HL-60 (cell line): ENCODE data around the gene WDR93.

ENCODE experiments used
- DNase-seq, 2 experiments: peaks; one replicate each; pipeline ENCODE4 v3.0.0-alpha.2; 2010 to 2020; ENCODE audit warnings: low read depth in 1 of 2, low spot score in 1 of 2
- H3K27ac ChIP-seq: fragments of 250-450 bp; sonication (Bioruptor Pico); replicated peaks from 2 replicates; pipeline ENCODE4 v1.5.1; 2020; ENCODE audit warnings: mild to moderate bottlenecking, moderate library complexity
- H3K27me3 ChIP-seq: fragments of 250-450 bp; sonication (Bioruptor Pico); 2 replicates; pipeline ENCODE4 v1.5.1; 2021; ENCODE audit warnings: mild to moderate bottlenecking, moderate library complexity; ENCODE audit not compliant: insufficient read depth, poor library complexity, severe bottlenecking
- H3K4me3 ChIP-seq: replicated peaks from 2 replicates; pipeline ENCODE4 v1.5.1; 2011; ENCODE audit warnings: mild to moderate bottlenecking, control low read depth, low read length; ENCODE audit not compliant: insufficient read depth
- GABPA ChIP-seq: IDR thresholded peaks from 2 replicates; pipeline ENCODE4 v1.6.1; 2012; ENCODE audit warnings: low read depth
- POLR2AphosphoS5 ChIP-seq: IDR thresholded peaks from 2 replicates; pipeline ENCODE4 v1.6.1; 2012; ENCODE audit warnings: low read depth
- SPI1 ChIP-seq: IDR thresholded peaks from 2 replicates; pipeline ENCODE4 v1.6.1; 2012; ENCODE audit warnings: low read depth, mild to moderate bottlenecking, borderline replicate concordance
- TF ChIP-seq, protein P1 (sequence below): IDR thresholded peaks from one replicate; pipeline ENCODE4 v1.5.1; 2011; ENCODE audit warnings: low read length, control low read depth, inconsistent platforms; ENCODE audit not compliant: insufficient read depth
- TF ChIP-seq, protein P2 (sequence below): IDR thresholded peaks from 2 replicates; pipeline ENCODE4 v1.6.1; 2012; ENCODE audit warnings: low read depth; ENCODE audit not compliant: insufficient replicate concordance

The WDR93 gene

DNA sequence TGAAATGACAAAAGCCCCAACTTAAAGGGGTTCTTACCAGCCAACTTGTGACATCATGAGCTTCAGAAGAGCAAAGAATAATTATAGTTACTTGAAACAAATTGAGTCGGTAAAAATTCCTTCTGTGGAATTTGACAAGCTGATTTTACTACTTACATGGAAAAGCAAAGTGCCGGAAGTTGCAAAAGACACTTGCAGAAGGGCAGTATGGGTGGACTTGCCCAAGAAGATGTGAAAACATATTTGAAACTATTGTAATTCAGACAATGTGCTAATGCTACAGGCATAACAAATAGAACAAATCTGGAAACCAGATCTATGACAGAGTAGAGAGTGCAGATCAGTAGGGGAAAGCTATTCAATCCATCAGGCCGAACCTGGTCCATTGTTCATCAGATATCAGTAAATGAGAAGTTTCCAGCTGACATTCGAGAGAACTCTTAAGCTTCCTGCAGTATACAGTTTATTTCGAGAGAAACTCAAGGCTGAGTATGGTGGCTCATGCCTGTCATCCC, 32.9 kb upstream of the WDR93 start:
- Histone ChIP-seq H3K4me3 (no peak overlapping the region), H3K27ac (no peak overlapping the region), H3K27me3 (peaks cover 30% of the 10 kb centered on the region)
- no peak for DNase-seq
- TF ChIP-seq POLR2AphosphoS5 (no peak), SPI1 (no peak), GABPA (no peak)
- TF ChIP-seq, protein P1, sequence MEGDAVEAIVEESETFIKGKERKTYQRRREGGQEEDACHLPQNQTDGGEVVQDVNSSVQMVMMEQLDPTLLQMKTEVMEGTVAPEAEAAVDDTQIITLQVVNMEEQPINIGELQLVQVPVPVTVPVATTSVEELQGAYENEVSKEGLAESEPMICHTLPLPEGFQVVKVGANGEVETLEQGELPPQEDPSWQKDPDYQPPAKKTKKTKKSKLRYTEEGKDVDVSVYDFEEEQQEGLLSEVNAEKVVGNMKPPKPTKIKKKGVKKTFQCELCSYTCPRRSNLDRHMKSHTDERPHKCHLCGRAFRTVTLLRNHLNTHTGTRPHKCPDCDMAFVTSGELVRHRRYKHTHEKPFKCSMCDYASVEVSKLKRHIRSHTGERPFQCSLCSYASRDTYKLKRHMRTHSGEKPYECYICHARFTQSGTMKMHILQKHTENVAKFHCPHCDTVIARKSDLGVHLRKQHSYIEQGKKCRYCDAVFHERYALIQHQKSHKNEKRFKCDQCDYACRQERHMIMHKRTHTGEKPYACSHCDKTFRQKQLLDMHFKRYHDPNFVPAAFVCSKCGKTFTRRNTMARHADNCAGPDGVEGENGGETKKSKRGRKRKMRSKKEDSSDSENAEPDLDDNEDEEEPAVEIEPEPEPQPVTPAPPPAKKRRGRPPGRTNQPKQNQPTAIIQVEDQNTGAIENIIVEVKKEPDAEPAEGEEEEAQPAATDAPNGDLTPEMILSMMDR, result no peak
- TF ChIP-seq, protein P2, sequence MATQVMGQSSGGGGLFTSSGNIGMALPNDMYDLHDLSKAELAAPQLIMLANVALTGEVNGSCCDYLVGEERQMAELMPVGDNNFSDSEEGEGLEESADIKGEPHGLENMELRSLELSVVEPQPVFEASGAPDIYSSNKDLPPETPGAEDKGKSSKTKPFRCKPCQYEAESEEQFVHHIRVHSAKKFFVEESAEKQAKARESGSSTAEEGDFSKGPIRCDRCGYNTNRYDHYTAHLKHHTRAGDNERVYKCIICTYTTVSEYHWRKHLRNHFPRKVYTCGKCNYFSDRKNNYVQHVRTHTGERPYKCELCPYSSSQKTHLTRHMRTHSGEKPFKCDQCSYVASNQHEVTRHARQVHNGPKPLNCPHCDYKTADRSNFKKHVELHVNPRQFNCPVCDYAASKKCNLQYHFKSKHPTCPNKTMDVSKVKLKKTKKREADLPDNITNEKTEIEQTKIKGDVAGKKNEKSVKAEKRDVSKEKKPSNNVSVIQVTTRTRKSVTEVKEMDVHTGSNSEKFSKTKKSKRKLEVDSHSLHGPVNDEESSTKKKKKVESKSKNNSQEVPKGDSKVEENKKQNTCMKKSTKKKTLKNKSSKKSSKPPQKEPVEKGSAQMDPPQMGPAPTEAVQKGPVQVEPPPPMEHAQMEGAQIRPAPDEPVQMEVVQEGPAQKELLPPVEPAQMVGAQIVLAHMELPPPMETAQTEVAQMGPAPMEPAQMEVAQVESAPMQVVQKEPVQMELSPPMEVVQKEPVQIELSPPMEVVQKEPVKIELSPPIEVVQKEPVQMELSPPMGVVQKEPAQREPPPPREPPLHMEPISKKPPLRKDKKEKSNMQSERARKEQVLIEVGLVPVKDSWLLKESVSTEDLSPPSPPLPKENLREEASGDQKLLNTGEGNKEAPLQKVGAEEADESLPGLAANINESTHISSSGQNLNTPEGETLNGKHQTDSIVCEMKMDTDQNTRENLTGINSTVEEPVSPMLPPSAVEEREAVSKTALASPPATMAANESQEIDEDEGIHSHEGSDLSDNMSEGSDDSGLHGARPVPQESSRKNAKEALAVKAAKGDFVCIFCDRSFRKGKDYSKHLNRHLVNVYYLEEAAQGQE, result no peak

DNA sequence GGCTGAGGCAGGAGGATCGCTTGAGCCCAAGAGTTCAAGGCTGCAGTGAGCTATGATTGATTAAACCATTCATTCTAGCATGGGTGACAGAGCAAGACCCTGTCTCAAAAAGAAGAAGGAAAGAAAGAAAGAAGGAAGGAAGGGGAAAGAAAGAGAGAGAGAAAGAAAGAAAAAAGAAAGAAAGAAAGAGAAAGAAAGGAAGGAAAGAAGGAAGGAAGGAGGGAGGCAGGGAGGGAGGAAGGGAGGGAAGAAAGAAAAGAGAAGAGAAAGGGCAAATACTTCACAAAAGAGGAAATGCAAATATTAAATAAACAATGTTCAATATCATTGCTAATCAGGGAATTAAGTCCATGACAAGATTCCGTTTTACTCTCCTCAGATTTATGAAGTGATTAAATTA, 31.3 kb upstream of the WDR93 start:
- Histone ChIP-seq H3K4me3 (no peak overlapping the region), H3K27ac (no peak overlapping the region), H3K27me3 (peaks cover 21% of the 10 kb centered on the region)
- DNase-seq, result no peak
- TF ChIP-seq, protein P2, result no peak
- TF ChIP-seq SPI1 (no peak), POLR2AphosphoS5 (no peak), GABPA (no peak)
- TF ChIP-seq, protein P1, result no peak

DNA sequence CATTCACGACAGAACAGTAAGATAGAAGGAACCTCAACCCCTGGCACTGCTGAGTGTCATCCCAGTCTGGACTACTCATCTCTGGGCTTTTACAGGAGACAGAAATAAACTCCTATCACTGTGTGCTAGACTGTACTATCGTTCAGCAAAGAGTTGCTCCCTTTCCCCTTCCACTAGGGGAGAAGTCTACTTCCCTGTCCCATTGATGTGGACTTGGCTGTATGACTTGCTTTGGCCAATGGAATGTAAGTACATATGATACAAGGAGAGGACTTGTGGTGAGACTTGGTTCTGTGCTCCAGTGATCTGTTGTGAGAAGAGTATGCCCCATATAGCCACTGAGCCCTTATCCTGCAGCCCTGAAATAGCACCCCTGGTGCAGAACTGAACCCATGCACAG, 30.1 kb upstream of the WDR93 start:
- TF ChIP-seq, protein P1, result no peak
- TF ChIP-seq POLR2AphosphoS5 (no peak), GABPA (no peak), SPI1 (no peak)
- TF ChIP-seq, protein P2, result no peak
- Histone ChIP-seq H3K27ac (no peak overlapping the region), H3K27me3 (peaks cover 19% of the 10 kb centered on the region), H3K4me3 (no peak overlapping the region)
- DNase-seq, result no peak
